GM21528 (cell line): ENCODE results near the gene TDP1.
"Not testable (repeated sequence)": the region's sequence is repeated elsewhere in the genome, so short reads cannot be mapped to it uniquely, and the experiment has no call there.

Experiments
- ATAC-seq: cut with Tn5 transposase; IDR thresholded peaks from one replicate; pipeline ENCODE4 v1.9.1; 2021; ENCODE audit warnings: mild to moderate bottlenecking, moderate library complexity; ENCODE audit not compliant: unreplicated experiment, low FRiP score

TDP1 gene

DNA sequence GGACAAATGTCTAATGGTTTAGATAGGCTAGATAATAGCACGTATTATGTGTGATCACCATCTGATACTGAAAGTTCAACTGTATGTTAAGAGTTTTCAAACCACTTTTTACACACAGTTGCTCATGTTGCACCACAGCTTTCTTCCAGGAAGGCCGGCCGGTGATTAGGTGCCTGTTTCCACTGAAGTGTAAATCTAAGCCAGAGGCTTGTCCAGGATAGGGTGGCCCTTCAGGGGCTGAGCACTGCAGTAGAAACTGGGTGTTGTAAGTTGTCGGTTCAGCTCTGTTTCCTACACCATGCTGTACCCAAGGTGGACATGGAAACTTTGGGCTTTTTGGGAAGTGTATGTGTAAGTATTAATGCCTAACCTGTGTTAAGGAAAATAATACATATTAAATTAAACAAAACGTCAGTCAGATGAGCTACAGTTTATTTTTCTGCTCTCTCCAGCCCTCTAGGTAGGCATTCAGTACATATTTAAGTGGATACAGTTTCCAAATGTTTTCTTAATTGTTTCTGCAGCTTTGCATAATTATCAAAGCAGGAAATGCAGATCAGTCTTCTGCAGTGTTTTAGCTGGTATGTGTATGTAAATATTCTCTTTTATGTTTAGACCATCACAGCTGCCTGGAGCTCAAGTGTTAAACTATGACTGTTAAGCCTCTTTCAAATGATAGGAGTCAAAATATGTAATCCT lies 30.9 kb downstream of the TDP1 start:
- no peak for ATAC-seq

DNA sequence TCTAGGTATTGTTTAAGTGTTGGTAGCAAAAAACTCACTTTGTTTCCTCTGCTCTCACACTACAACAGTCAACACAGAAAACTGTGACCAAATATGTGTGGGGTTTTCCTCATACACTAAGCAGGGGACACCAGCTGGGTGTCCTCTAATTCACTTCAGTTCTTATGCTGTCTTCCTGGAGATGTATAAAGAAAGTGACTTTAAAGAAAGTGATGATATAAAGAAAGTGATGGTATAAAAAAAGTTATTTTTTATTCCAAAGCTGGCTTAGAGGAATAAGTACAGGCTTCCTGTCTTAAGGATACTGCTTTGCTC lies 31.4 kb downstream of the TDP1 start:
- ATAC-seq = no peak

DNA sequence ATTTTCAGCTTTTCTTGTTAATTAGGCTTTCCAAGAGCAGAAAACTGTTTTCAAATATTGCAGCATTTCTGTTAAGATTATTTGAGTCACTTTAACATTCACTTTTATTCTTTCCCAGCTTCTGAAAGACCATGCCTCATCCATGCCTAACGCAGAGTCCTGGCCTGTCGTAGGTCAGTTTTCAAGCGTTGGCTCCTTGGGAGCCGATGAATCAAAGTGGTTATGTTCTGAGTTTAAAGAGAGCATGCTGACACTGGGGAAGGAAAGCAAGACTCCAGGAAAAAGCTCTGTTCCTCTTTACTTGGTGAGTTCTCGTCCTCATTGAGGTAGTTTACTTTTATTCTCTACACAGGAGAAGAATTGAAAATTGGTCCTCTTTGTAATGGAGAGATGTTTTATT lies 33.1 kb downstream of the TDP1 start:
- ATAC-seq = no peak

DNA sequence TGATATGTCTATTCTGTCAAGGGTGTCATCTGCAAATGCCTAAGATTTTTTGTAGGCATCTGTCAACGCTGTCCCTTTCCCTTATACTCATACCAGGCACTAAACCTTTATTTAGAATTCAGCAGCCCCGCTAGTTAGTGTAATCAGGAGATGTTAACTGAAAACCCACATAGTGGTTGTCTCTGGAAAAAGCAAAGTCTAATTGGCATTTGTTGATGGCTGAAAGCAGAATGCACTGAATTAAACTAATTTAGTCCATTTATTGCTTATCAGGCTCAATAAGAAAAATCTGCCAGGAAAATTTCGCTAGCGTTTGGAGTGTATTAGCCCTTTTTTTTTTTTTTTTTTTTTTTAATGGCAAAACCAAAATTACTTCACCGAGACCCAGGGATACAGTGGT lies 34.5 kb downstream of the TDP1 start:
- ATAC-seq = no peak

DNA sequence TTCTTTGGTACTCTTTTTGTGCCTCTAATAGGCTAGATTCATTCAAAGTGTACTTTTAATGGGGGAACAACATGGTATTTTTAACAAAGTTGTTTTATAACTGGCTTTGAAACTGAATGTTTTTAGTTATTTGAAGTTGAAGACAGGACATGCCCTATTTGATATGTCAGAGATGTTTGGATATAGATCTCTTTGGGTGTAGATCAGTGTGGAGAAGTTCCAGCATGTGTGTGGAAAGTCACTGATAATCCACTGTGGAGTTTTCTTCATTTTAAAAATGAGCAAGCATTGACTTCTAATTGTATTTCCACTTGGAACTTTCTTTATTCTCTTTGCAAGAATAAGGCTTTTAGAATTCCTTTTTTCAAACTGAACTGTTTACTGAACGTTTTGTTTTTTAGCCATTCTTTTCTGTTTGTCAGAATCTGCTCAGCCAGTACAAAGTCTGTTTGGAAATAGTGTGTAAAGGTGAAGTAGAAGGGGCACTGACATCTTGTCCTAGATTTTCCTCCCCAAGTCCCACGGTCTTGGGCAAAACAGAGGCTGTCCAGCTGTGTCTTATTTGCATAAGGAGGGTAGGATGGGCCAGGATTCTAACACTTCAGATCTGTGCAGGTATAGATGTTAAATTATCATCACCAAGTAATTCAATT lies 35.0 kb downstream of the TDP1 start:
- ATAC-seq = no peak

DNA sequence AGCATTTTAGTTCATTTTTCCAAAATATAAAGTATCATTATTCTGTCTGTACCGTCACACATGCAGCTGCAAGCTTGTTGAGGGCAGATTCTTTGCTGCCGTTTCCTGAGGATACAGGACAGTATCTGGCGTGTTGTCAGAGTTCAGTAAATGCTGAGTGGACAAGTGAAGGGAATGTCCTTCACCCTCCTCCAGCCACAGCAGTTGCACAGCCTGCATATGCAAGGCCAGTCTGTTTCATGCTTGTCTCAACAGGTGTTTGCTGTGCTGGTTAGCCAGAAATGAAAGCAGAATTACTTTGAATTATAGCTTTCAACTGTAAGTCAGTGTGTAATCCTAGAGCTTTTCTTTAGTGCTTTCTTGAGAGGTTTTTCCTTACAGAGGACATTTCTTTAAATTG lies 36.5 kb downstream of the TDP1 start:
- ATAC-seq = no peak

DNA sequence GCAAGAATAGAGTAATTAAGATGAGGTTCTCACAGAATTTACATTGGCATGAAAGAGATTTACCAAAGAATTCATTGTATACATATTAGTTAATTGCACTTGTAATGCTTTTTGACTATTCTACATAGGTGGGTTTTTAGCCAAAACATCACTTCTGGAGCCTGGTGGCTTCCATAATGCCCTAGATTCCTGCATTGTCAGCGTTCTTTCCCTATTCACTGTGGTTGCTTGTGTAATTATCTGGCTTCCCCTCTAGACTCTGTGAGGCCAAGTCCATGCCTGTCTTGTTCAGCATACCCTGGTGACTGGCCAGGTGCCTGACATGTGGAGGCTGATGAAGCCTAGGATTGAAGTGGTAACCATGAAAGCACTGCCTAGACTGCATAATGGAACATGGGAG lies 41.2 kb downstream of the TDP1 start:
- ATAC-seq = no peak

DNA sequence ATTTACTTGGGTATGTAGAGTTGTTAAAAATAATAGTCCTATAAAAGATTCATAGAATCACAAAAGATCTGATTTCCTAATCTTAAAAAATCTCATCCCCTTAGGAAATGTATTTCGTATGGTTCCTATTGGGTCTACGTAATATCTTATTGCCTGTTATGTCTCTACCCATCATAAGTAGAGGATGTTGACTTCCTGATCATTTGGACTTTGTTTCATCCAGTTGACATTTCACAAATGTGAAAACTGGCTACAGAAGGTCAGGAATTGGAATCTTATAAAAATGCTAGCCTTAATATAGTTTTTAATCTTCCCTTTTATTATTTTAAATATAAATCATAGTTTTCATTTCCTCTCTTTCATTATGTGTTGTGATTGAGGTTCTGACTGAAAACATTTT lies 45.2 kb downstream of the TDP1 start:
- no peak for ATAC-seq

DNA sequence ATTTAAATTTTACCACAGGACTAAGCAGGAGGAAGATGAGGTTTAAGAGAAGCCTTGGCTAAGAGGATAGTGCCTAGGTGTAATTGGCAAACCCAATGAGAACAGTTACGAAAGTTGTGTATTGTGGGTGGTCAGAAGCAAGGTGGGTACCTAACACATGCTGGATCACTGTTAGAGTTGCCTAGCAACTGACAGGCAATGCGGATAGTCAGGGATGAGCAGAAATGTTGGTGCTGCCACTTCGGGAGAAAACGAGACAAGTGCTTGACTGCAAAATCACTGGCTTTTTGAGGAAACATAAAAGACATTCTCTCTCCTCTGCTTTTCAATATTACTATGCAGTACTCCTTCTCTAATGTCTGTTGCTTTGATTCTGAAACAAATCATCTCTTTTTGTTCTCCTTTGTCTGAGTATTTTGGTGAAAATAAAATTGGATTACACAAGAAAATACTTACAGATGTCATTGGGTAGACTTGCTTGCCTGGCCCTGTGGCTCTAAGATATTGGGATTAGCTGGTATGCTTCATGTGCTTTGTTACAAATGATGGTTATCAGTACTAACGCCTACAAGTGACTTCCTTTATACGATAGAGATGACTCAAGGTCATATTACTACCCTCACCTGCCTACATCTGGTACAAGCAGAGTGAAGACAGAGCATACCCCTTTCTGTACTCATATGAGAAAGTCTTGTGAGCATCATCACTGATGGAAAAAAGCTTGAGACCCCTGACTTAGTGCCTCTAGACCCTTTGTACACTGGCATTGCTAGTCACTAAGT lies 48.0 kb downstream of the TDP1 start:
- ATAC-seq = no peak

DNA sequence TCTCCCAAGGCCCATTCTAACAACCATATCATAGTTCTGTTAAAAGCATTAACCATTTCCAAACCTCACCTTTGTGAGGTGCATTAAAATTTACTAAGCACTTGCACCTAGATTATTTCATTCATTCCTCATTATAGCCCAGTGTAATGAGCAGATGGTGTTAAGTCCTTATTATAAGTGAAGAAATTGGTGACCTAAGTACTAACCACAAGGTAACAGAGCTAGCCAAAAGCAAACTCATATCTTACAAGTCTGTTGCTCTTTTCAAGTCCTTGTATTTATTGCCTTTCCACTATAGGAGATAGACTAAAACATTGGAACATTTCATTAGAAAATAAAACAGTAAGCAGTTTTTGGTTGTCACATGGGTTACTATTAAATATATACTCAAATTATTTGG lies 49.7 kb downstream of the TDP1 start:
- ATAC-seq = no peak

DNA sequence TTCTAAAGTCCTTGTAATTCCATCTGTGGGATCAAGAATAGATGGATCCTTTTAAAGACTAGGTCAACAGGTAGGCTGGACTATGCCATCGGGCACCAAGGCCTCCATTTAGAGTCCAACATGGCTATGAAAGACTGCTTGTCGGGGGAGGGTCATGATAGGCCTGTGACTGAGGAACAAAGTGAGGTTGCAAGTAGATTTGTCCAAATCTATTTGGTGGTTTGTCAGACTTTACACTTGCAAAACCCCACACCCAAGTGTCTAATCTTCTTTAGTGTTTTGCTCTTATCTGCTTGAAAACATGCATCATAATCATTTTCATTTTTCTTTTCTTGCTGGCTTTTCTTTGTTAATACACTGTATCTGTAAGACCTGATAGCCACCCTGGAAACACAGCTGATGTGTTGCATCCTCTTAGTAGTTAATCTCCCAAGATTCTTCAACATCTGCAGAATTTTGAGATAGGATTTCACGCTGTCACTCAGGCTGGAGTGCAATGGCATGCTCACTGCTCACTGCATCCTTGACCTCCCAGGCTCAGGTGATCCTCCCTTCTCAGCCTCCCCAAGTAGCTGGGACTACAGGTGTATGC lies 50.3 kb downstream of the TDP1 start:
- no peak for ATAC-seq

DNA sequence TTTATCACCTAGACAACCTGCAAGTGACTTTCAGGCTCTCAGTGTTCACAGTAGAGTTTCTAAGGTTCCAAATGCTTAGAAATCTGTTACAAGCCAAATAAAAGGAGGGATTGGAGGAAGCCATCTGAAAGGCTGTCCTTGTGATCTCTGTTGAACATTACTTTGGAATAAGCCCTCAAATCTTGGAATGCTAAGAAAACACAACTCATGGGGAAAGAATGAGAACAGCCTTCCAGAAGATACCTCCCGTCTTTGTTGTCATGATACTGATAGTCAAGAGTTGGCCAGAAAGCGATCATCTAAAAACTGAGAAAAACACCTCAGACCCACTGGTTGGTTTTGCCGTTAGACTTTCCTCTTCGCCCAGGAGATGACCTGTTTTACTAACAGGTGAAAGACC lies 61.6 kb downstream of the TDP1 start:
- no peak for ATAC-seq

DNA sequence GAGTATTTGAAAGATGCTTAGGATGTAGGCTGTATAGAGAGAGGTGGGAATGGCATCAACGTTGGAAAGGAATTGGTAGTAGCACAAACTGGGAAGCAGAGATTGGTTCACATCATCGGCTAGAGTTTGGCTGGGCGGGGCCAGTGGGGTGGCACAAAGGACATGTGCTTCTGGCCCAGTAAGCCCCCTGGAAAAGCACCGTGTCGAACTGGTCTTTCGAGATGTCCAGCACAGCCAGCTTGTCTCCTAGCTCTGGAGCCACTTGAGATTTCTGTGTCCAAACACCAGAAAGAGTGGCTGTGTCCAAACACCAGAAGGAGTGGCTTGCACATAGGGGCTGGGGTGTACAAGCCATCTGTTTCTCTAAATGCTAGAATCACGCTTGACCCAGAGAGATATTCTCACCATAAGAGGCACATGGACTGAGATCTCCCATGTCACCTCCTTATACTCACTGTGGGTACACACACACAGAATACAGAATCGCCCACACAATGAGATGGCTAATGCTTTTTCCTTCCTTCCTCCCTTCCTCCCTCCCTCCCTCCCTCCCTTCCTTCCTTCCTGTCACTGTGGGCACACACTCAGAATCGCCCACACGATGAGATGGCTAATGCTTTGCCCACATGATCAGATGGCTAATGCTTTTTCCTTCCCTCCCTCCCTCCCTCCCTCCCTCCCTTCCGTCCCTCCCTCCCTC lies 64.2 kb downstream of the TDP1 start:
- ATAC-seq = no peak

DNA sequence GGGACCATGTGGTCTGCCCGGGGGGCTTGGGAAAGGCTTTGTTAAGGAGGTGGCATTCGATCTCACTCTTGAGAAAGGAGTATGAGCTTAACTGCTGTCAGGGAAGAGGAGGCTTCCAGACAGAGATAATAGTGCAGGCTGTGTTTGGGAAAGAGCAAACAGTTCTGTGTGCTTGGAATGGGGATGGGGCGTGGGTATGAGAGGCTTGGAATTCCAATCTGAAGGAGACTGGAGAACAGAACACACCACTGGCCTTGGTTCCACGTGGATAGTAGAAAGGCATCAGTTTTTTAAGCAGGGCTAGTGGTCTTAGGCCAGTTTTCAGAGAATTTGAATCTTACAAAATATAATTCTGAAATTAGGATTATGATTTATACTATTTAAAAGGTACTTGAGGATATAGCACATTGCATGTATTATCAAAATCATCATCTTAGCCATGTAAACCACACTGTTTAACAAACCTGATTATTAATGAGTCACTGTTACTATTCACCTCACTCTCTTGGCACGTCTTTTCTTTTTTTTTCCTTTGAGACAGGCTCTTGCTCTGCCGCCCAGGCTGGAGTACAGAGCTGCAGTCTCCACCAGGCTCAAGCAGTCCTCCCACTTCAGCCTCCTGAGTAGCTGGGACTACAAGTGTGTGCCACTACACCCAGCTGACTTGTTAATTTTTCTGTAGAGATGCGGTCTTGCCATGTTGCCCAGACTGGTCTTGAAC lies 67.6 kb downstream of the TDP1 start:
- ATAC-seq = no peak

DNA sequence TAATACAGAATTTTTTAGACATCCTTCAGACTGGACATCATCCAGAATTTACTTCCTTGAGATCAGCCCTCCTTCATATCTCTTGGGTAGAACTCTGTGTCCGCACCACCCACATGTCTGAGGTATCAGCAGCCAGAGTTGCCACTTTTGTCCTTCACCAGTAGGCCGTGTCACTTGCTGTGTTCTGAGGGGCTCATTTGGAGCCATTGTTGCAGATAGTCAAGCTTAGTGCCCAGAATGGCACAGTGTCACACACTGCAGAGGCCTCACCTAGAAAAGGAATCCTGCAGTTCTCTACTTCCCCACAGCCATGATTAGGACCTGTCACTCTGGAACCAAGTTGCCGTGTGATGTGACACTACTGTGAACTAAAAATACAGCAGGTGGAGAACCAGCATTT lies 69.2 kb downstream of the TDP1 start:
- no peak for ATAC-seq

DNA sequence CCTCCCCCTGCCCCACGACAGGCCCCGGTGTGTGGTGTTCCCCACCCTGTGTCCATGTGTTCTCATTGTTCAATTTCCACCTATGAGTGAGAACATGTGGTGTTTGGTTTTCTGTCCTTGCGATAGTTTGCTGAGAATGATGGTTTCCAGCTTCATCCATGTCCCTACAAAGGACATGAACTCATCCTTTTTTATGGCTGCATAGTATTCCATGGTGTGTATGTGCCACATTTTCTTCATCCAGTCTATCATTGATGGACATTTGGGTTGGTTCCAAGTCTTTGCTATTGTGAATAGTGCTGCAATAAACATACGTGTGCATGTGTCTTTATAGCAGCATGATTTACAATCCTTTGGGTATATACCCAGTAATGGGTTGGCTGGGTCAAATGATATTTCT lies 70.9 kb downstream of the TDP1 start:
- not testable (repeated sequence) for ATAC-seq

DNA sequence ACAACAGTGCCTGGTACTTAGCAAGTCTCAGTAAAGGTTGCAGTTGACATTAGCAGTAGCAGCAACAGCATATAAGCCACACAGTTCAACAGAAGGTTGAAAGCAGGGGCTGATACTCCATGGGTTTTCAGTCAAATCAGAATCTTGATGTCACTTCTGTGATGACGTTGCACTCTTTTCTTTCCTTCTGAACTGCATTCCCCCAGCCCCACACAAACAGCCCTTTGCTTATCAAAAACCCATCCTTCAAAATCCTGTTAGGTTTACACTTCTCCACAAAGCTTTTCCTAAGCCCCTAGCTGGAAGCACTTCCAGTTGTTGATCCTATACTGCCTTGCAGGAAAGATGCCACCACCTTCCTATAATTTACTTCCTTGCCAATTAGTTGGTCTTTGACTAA lies 72.1 kb downstream of the TDP1 start:
- no peak for ATAC-seq

DNA sequence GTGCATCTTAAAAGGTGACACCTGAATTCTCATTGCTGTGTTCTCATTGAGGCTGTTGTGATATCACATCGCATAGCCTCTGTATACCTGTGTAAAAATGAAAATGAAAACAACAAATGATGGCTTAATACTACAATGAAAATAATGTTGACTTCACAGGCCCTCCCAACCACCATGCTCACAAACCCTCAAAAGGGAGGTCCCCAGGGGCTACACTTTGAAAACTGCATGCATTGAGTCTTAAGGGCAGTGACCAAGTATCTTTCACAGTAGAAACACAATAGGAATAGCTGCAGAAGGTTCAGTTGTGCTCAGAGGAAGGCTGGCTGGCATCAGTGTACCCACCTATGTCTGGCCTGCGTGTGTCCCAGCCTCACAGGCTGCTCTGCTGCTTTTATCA lies 78.4 kb downstream of the TDP1 start:
- ATAC-seq = no peak

DNA sequence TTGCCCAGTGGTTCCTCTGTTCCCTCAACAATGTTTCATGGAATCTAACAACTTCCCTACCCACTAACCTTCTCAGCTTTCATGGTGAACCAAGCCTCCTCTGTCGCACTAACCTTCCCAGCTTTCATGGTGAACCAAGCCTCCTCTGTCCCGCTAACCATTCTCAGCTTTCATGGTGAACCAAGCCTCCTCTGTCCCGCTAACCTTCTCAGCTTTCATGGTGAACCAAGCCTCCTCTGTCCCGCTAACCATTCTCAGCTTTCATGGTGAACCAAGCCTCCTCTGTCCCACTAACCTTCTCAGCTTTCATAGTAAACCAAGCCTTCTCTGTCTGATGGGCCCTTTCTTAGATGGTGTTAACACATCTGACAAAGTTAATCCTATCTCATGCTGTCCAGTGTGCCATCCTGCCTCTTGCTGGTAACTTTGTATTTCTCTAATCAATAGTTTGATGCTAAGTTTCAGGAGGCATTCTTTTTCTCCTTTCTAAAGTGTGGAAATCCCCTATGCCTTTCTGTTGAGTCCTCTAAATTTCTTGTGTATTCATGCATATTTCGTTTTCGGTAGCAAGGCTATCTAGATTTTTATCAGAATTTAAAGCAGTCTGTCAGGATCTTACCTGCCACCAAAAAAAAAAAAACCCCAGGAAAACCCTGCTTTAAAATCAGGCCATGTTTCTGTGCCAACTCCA lies 79.3 kb downstream of the TDP1 start:
- no peak for ATAC-seq
